Panc1 (cell line): ENCODE data around the gene HTR1B. TPM values are rescaled to one million over a fixed set of nuclear protein-coding genes. Genes with fewer than 3 reads are reported as not detected.

Experiments
- ATAC-seq: fragments of 200-7000 bp; cut with Tn5 transposase; 2 replicates; pipeline ENCODE4 v1.9.1; 2020; ENCODE audit warnings: mild to moderate bottlenecking, moderate library complexity
- Bru-seq: library from RNA; stranded (reverse); fragments of 400-500 nt; gene quantifications from one replicate; lab custom pipeline; 2021; lab: Mats Ljungman, UMichigan
- BruChase-seq, 2 experiments: library from RNA; stranded (reverse); fragments of 400-500 nt; gene quantifications; one replicate each; lab custom pipeline; 2021; lab: Mats Ljungman, UMichigan
- BruUV-seq: library from RNA; stranded (reverse); fragments of 400-500 nt; replicated peaks from 2 replicates; lab custom pipeline; 2021; lab: Mats Ljungman, UMichigan
- CTCF ChIA-PET: fragments of 300-600 bp; sonication (Branson Sonifier 250); formaldehyde crosslinking; loops from one replicate; lab custom pipeline; 2022; ENCODE audit warnings: antibody characterized with exemption; lab: Charles Lee
- POLR2A ChIA-PET: fragments of 300-600 bp; sonication (Branson Sonifier 250); formaldehyde crosslinking; loops from one replicate; lab custom pipeline; 2022; ENCODE audit warnings: antibody characterized with exemption; lab: Charles Lee
- DNase-seq: peaks from one replicate; pipeline ENCODE4 v3.0.0-alpha.2; 2010; ENCODE audit warnings: low read depth, low spot score
- H3K27ac ChIP-seq: 2 replicates; pipeline ENCODE4 v1.5.1; 2011; ENCODE audit warnings: mild to moderate bottlenecking, low read length, inconsistent platforms
- H3K27me3 ChIP-seq: fragments of 200-500 bp; sonication (Bioruptor generic); 2 replicates; pipeline ENCODE4 v1.6.0; 2014; ENCODE audit warnings: low read length, inconsistent platforms; ENCODE audit not compliant: control insufficient read depth, insufficient read depth
- H3K36me3 ChIP-seq: fragments of 200-500 bp; sonication (Bioruptor generic); 2 replicates; pipeline ENCODE4 v1.5.1; 2014; ENCODE audit warnings: inconsistent platforms, mild to moderate bottlenecking, low read length, moderate library complexity; ENCODE audit not compliant: control insufficient read depth, insufficient read depth
- H3K4me1 ChIP-seq: 2 replicates; pipeline ENCODE4 v1.5.1; 2011; ENCODE audit warnings: inconsistent platforms, mild to moderate bottlenecking, low read length, moderate library complexity; ENCODE audit not compliant: control insufficient read depth, insufficient read depth
- H3K4me3 ChIP-seq, 2 experiments: 2 replicates each; pipeline ENCODE4 v1.5.1; 2011 to 2012; ENCODE audit warnings: low read depth in 2 of 2, low read length in 2 of 2, mild to moderate bottlenecking in 2 of 2, inconsistent platforms in 1 of 2, moderate library complexity in 1 of 2
- H3K9me3 ChIP-seq: fragments of 200-500 bp; sonication (Bioruptor generic); 2 replicates; pipeline ENCODE4 v1.5.1; 2014; ENCODE audit warnings: low read depth, mild to moderate bottlenecking, inconsistent platforms, low read length, moderate library complexity; ENCODE audit not compliant: control insufficient read depth, insufficient read depth
- CTCF ChIP-seq: fragments of 450-650 bp; IDR thresholded peaks from 2 replicates; pipeline ENCODE4 v1.5.1; 2017; ENCODE audit warnings: mild to moderate bottlenecking
- POLR2AphosphoS5 ChIP-seq: IDR thresholded peaks from 2 replicates; pipeline ENCODE4 v1.6.1; 2012; ENCODE audit warnings: mild to moderate bottlenecking, low read depth, low read length, moderate library complexity
- REST ChIP-seq, 2 experiments: IDR thresholded peaks; 2 replicates each; pipeline ENCODE4 v1.6.1; 2011 to 2012; ENCODE audit warnings: low read depth in 2 of 2, control low read depth in 1 of 2, low read length in 1 of 2, mild to moderate bottlenecking in 1 of 2, moderate library complexity in 1 of 2; ENCODE audit not compliant: insufficient read depth in 1 of 2
- SIN3A ChIP-seq: IDR thresholded peaks from 2 replicates; pipeline ENCODE4 v1.6.1; 2012; ENCODE audit warnings: low read depth, mild to moderate bottlenecking, low read length, moderate library complexity, borderline replicate concordance; ENCODE audit not compliant: insufficient read depth
- TCF7L2 ChIP-seq: IDR thresholded peaks from 2 replicates; pipeline ENCODE4 v1.6.1; 2011; ENCODE audit warnings: mild to moderate bottlenecking, low read depth, low read length, inconsistent platforms
- in situ Hi-C: cut with HindIII; loops from 2 replicates; pipeline ENCODE4 v1.10.0; 2016; ENCODE audit warnings: low sequenced_read_pairs, low pct_unique_long_range_greater_than_20kb
- intact Hi-C: fragments of 100-400 bp; cut with micrococcal nuclease; formaldehyde crosslinking; loops from one replicate; pipeline ENCODE4 v1.10.0; 2022; ENCODE audit not compliant: unreplicated experiment
- long read RNA-seq: library from polyadenylated mRNA; unstranded; transcript quantifications from one replicate; pipeline ENCODE4 v2.0.0, GENCODE V29; 2021; ENCODE audit not compliant: unreplicated experiment
- polyA plus RNA-seq: library from polyadenylated mRNA; unstranded; fragments of >200 nt; gene quantifications from one replicate; pipeline ENCODE4 v1.2.1, GENCODE V29; 2012; ENCODE audit warnings: missing spikeins; ENCODE audit not compliant: insufficient read length
- total RNA-seq: library from RNA; stranded (reverse); gene quantifications from one replicate; pipeline ENCODE4 v1.2.1, GENCODE V29; 2021; ENCODE audit not compliant: unreplicated experiment

The HTR1B gene
- 14.0 TPM for total RNA-seq
- polyA plus RNA-seq, result 12.3 TPM
- Bru-seq, nascent RNA, result percentile 71 among the genes with signal in this experiment
- BruChase-seq, experiment 1, labeled RNA remaining after a 2-hour chase, result percentile 94 among the genes with signal in this experiment
- BruChase-seq, experiment 2, labeled RNA remaining after a 6-hour chase, result percentile 62 among the genes with signal in this experiment
- long read RNA-seq, partial matches to known transcripts, result 0 of 1 reads
- long read RNA-seq, other reads (novel, unspliced or antisense), result 0 of 1 reads

GRCh38 chr6:77463308-77463860, at the start of gene HTR1B:
HTR1B (minus strand) TSS chr6:77463491; CDS start chr6:77463403, 88 bp downstream.
- H3K4me3 ChIP-seq, result peak within 1 kb of the TSS; percentile 68 to 91
- ATAC-seq (peak; percentile 47), DNase-seq (no peak)
- TF ChIP-seq SIN3A (no peak), POLR2AphosphoS5 (peak; percentile 64; the same call in 1 of the 2 replicates)
- BruUV-seq, result no TSS peak
- H3K36me3 ChIP-seq, result no peaks in the 10 kb centered on the region
- ChIA-PET POLR2A (interaction anchor here (0.7 kb wide), 1 partner anchor 781 kb away, joined by 3 read pairs; no protein-coding TSS in a partner anchor), CTCF (no interaction called here)
- intact Hi-C loops (loop anchor here (2.0 kb wide), 1 partner anchor 779 kb away; no protein-coding TSS in a partner anchor), in situ Hi-C loops (no loop called here)
- H3K27ac ChIP-seq, result peak within 1 kb of the TSS; percentile 91
- no peaks in the 10 kb centered on the region; the same call in 1 of the 2 replicates for H3K27me3 ChIP-seq
- H3K9me3 ChIP-seq, result no peaks in the 10 kb centered on the region
- peaks cover 17% of the 10 kb centered on the region for H3K4me1 ChIP-seq

GRCh38 chr6:77512554-77512953, 49.3 kb upstream of the HTR1B start:
- TF ChIP-seq POLR2AphosphoS5 (no peak), CTCF (no peak), TCF7L2 (no peak), SIN3A (no peak), REST (IDR thresholded peaks at IDR 0.05; ENCODE audit: insufficient read depth in 1 of 2, low read depth in 2 of 2, low read length in 1 of 2) (no peak)
- intact Hi-C loops, result no loop called here
- no peaks in the 10 kb centered on the region for H3K36me3 ChIP-seq

More at GRCh38 chr6:77512554-77512953, 49.3 kb upstream of the HTR1B start:
- H3K4me3 ChIP-seq, result no peak overlapping the region
- no peaks in the 10 kb centered on the region for H3K4me1 ChIP-seq
- H3K27ac ChIP-seq, result no peak overlapping the region
- no peaks in the 10 kb centered on the region for H3K27me3 ChIP-seq
- DNase-seq (no peak), ATAC-seq (no peak)
- H3K9me3 ChIP-seq, result 0 out of 2 replicates have a peak, but pooled peaks cover 2% of the 10 kb centered on the region
- BruUV-seq, result no TSS peak
- in situ Hi-C loops, result no loop called here
- CTCF ChIA-PET, result no interaction called here
- POLR2A ChIA-PET, result no interaction called here
